CD4-positive, alpha-beta memory T cell (primary cell): ENCODE data around the gene CFAP46. TPM values are rescaled to one million over a fixed set of nuclear protein-coding genes. Genes with fewer than 3 reads are reported as not detected.

Experiments
- CTCF ChIA-PET: fragments of 350-600 bp; sonication (Branson Sonifier 250); formaldehyde crosslinking; loops from one replicate; lab custom pipeline; 2021; ENCODE audit warnings: inconsistent platforms; ENCODE audit not compliant: partially characterized antibody; lab: Charles Lee
- POLR2A ChIA-PET: fragments of 350-600 bp; sonication (Branson Sonifier 250); formaldehyde crosslinking; loops from one replicate; lab custom pipeline; 2021; ENCODE audit not compliant: partially characterized antibody; lab: Charles Lee
- DNase-seq, 5 donors: peaks; one replicate each; pipeline versions ENCODE4 v3.0.0 to v3.0.0-alpha.2; 2020 to 2022; ENCODE audit warnings: mixed read lengths in 1 of 5
- H3K27ac ChIP-seq: one replicate; pipeline ENCODE4 v1.7.0; 2013; ENCODE audit warnings: low read depth, low read length
- H3K27me3 ChIP-seq: 2 replicates; pipeline ENCODE4 v1.7.0; 2013; ENCODE audit warnings: mild to moderate bottlenecking, low read length, moderate library complexity; ENCODE audit not compliant: insufficient read depth
- H3K36me3 ChIP-seq: 2 replicates; pipeline ENCODE4 v1.7.0; 2013; ENCODE audit warnings: mild to moderate bottlenecking, low read length, moderate library complexity; ENCODE audit not compliant: insufficient read depth
- H3K4me1 ChIP-seq: 2 replicates; pipeline ENCODE4 v1.7.0; 2013; ENCODE audit warnings: mild to moderate bottlenecking, low read length, moderate library complexity; ENCODE audit not compliant: insufficient read depth
- H3K4me3 ChIP-seq, 2 donors: one replicate each; pipeline ENCODE4 v1.7.0; 2013; ENCODE audit warnings: low read length in 2 of 2, mild to moderate bottlenecking in 1 of 2
- H3K9me3 ChIP-seq, 2 donors: one replicate each; pipeline ENCODE4 v1.7.0; 2013; ENCODE audit warnings: low read length in 2 of 2, control low read depth in 1 of 2; ENCODE audit not compliant: control insufficient read depth in 1 of 2
- H3K27ac Mint-ChIP-seq, 7 donors: one replicate each; pipeline ENCODE4 v1.8.0; 2020 to 2021; ENCODE audit warnings: mixed read lengths in 7 of 7, mild to moderate bottlenecking in 6 of 7, inconsistent platforms in 3 of 7, moderate library complexity in 3 of 7
- H3K27me3 Mint-ChIP-seq, 2 donors: one replicate each; pipeline ENCODE4 v1.8.0; 2020 to 2021; ENCODE audit warnings: mixed read lengths in 2 of 2
- H3K36me3 Mint-ChIP-seq, 2 donors: one replicate each; pipeline ENCODE4 v1.8.0; 2020 to 2021; ENCODE audit warnings: mixed read lengths in 2 of 2, inconsistent platforms in 1 of 2, mild to moderate bottlenecking in 1 of 2
- H3K4me1 Mint-ChIP-seq, 4 donors: one replicate each; pipeline ENCODE4 v1.8.0; 2020 to 2021; ENCODE audit warnings: mixed read lengths in 4 of 4, mild to moderate bottlenecking in 1 of 4
- H3K4me3 Mint-ChIP-seq, 8 donors: one replicate each; pipeline ENCODE4 v1.8.0; 2020 to 2021; ENCODE audit warnings: mixed read lengths in 8 of 8, mild to moderate bottlenecking in 7 of 8, moderate library complexity in 6 of 8, inconsistent platforms in 3 of 8
- H3K9me3 Mint-ChIP-seq, 8 donors: one replicate each; pipeline ENCODE4 v1.8.0; 2020 to 2021; ENCODE audit warnings: mixed read lengths in 8 of 8, mild to moderate bottlenecking in 5 of 8, inconsistent platforms in 3 of 8, moderate library complexity in 1 of 8
- intact Hi-C: fragments of 100-400 bp; cut with micrococcal nuclease; formaldehyde crosslinking; loops from one replicate; pipeline ENCODE4 v1.15.1; 2023
- polyA plus RNA-seq, 2 donors: library from polyadenylated mRNA; unstranded; fragments of 300-500 nt; fragmentation: Illumina TruSeq; gene quantifications; one replicate each; pipeline ENCODE4 v1.2.3, GENCODE V29; 2021
- total RNA-seq, 2 experiments: library from RNA; stranded (reverse); gene quantifications; one replicate each; pipeline ENCODE4 v1.2.3, GENCODE V29; 2021

CFAP46 gene
- total and polyA plus RNA-seq, 4 experiments from 2014 or later, result not detected

DNA sequence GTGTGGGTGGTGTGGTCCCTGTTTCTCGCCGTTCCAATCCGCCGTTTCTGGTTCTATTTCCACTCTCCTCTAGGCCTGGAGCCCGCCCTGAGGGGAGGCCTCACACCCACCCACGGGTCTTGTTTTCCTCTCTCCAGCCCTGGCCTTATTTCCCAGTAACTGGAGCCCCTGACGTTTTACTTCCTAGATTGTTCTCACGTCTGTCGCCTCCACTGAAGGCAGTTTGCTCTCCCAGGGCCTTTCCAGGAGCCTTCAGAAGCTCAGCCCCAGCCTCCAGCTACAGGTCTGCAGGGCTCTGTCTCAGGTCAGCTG is 30.6 kb downstream of the CFAP46 start:
- Mint-ChIP-seq H3K27me3 (no peaks in the 10 kb centered on the region), H3K36me3 (no peaks in the 10 kb centered on the region), H3K4me1 (no peaks in the 10 kb centered on the region), H3K4me3 (no peak overlapping the region), H3K9me3 (peaks cover 0 to 6% (median 0%) of the 10 kb centered on the region in 8 donors), H3K27ac (no peak overlapping the region)
- Histone ChIP-seq H3K9me3 (no peaks in the 10 kb centered on the region), H3K4me3 (no peak overlapping the region), H3K27ac (no peak overlapping the region), H3K36me3 (no peaks in the 10 kb centered on the region), H3K4me1 (no peaks in the 10 kb centered on the region), H3K27me3 (no peaks in the 10 kb centered on the region)
- CTCF ChIA-PET, result no interaction called here
- intact Hi-C loops, result no loop called here
- no peak for DNase-seq
- POLR2A ChIA-PET, result no interaction called here

DNA sequence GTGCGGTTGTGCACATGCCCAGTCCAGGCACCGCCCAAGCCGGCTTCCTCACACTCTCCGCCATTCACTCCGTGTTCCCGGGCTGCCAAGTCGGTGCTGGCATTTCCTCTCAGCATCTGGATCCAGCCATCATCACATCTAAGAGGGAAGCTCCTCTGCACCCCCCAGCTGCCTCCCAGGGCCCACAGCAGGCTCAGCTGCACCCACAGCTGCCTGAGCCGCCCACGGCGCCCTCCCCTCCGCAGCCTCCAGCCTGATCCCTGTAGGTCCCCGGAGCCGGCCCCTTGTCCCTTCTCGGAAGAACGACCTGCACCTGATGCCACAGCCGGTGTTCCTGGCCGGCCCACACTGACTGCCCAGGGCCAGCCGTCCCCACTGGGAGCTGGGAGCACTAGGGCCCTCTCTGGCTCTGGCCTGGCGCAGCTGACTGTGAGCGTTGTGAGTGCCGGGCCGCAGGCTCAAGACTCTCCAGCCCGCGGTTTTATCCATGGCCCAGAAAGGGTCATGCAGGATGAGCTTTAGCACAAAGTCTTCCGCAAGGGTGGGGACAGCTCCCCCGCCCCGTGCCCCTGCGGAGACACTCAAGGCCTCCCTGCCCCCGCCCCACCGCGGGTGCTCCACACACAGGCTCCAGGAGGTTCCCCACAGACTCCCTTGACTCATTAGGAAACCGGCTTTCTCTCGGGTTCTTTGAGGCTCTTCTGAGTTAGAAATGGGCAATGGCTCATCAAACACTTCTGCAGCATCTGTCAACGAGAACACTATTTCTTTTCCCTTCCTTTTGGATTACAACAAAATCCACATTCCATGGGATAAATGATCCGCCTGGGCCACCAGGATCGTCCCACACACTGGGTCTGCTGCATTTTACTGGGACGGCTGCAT is 31.2 kb downstream of the CFAP46 start:
- Mint-ChIP-seq H3K27me3 (no peaks in the 10 kb centered on the region), H3K9me3 (peaks cover 0 to 2% (median 0%) of the 10 kb centered on the region in 8 donors), H3K36me3 (no peaks in the 10 kb centered on the region), H3K4me3 (no peak overlapping the region), H3K4me1 (no peaks in the 10 kb centered on the region), H3K27ac (no peak overlapping the region)
- no peak for DNase-seq
- intact Hi-C loops, result no loop called here
- no peaks in the 10 kb centered on the region for H3K36me3 ChIP-seq
- ChIA-PET CTCF (no interaction called here), POLR2A (no interaction called here)
- no peaks in the 10 kb centered on the region for H3K9me3 ChIP-seq
- H3K4me1 ChIP-seq, result no peaks in the 10 kb centered on the region
- no peaks in the 10 kb centered on the region for H3K27me3 ChIP-seq
- no peak overlapping the region for H3K4me3 ChIP-seq
- no peak overlapping the region for H3K27ac ChIP-seq

GRCh38 chr10:132910186-132910880 is 32.0 kb downstream of the CFAP46 start:
- intact Hi-C loops, result no loop called here

DNA sequence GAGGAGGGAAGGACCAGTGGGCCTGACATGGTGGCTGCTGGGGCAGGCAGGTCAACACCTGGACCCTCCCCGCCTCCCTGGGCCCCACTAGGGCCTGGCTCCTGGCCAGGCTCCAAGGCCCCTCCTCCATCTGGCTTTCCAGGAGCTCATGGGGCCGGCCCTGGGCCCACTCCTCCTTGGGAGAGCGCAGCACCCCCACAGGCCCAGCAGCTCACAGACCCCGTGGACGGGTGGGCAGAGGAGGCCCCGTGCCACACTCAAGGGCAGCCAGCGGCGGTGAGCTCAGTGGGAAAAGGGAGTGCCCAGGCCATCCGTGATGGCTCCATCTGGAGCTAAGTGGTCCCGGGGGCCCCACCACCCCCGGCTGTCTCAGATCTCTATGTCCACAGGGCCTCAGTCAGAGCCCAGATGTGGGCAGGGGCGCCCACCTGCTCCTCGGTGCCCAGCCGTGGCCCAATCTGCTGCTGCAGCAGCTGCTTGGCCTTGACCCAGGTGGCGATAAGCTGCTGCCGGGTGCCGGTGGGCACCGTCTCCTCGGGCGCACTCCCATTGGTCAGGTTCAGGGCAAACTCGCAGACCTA is 32.8 kb downstream of the CFAP46 start:
- Mint-ChIP-seq H3K9me3 (peaks cover 0 to 2% (median 0%) of the 10 kb centered on the region in 8 donors), H3K27ac (no peak overlapping the region), H3K4me1 (peaks cover 0 to 4% (median 1%) of the 10 kb centered on the region in 4 donors), H3K27me3 (peaks cover 2 to 4% of the 10 kb centered on the region in 2 donors), H3K4me3 (no peak overlapping the region), H3K36me3 (no peaks in the 10 kb centered on the region)
- Histone ChIP-seq H3K4me3 (no peak overlapping the region), H3K27me3 (no peaks in the 10 kb centered on the region), H3K9me3 (no peaks in the 10 kb centered on the region), H3K27ac (no peak overlapping the region), H3K36me3 (no peaks in the 10 kb centered on the region), H3K4me1 (no peaks in the 10 kb centered on the region)
- no peak for DNase-seq
- ChIA-PET CTCF (no interaction called here), POLR2A (interaction anchor here (0.6 kb wide), 1 partner anchor 511 kb away, joined by 3 read pairs; no protein-coding TSS in a partner anchor)
- intact Hi-C loops, result loop anchor here (10.0 kb wide), 1 partner anchor 405 kb away; no protein-coding TSS in a partner anchor

More at GRCh38 chr10:132910186-132910880, 32.0 kb downstream of the CFAP46 start:
- H3K36me3 Mint-ChIP-seq, result no peaks in the 10 kb centered on the region
- H3K4me3 Mint-ChIP-seq, result no peak overlapping the region
- Histone ChIP-seq H3K9me3 (no peaks in the 10 kb centered on the region), H3K4me1 (no peaks in the 10 kb centered on the region), H3K4me3 (no peak overlapping the region), H3K36me3 (no peaks in the 10 kb centered on the region), H3K27ac (no peak overlapping the region), H3K27me3 (no peaks in the 10 kb centered on the region)
- no peaks in the 10 kb centered on the region for H3K27me3 Mint-ChIP-seq
- POLR2A ChIA-PET, result interaction anchor here (0.6 kb wide), 1 partner anchor 510 kb away, joined by 3 read pairs; no protein-coding TSS in a partner anchor
- no peak for DNase-seq
- peaks cover 0 to 2% (median 0%) of the 10 kb centered on the region in 8 donors for H3K9me3 Mint-ChIP-seq
- no peaks in the 10 kb centered on the region for H3K4me1 Mint-ChIP-seq
- no peak overlapping the region for H3K27ac Mint-ChIP-seq
- CTCF ChIA-PET, result no interaction called here

- no peak overlapping the region for H3K4me3 ChIP-seq
- no peaks in the 10 kb centered on the region for H3K27me3 ChIP-seq
- DNase-seq, result no peak
- H3K4me1 ChIP-seq, result peaks cover 4% of the 10 kb centered on the region
- H3K27ac ChIP-seq, result no peak overlapping the region
- CTCF ChIA-PET, result no interaction called here
- POLR2A ChIA-PET, result no interaction called here
- peaks cover 0 to 5% (median 2%) of the 10 kb centered on the region in 4 donors for H3K4me1 Mint-ChIP-seq
- peaks cover 0 to 2% (median 0%) of the 10 kb centered on the region in 8 donors for H3K9me3 Mint-ChIP-seq
- H3K27ac Mint-ChIP-seq, result no peak overlapping the region
- no peak overlapping the region for H3K4me3 Mint-ChIP-seq
- intact Hi-C loops, result loop anchor here (10.0 kb wide), 1 partner anchor 406 kb away; no protein-coding TSS in a partner anchor
- peaks cover 2 to 4% of the 10 kb centered on the region in 2 donors for H3K27me3 Mint-ChIP-seq
- no peaks in the 10 kb centered on the region for H3K36me3 Mint-ChIP-seq
- H3K36me3 ChIP-seq, result no peaks in the 10 kb centered on the region
- H3K9me3 ChIP-seq, result no peaks in the 10 kb centered on the region
Observed at GRCh38 chr10:132908621-132909295, 33.6 kb downstream of the CFAP46 start.

GRCh38 chr10:132907821-132908620 is 34.3 kb downstream of the CFAP46 start:
- DNase-seq, result no peak
- Mint-ChIP-seq H3K9me3 (peaks cover 0 to 2% (median 0%) of the 10 kb centered on the region in 8 donors), H3K36me3 (no peaks in the 10 kb centered on the region), H3K27me3 (peaks cover 2 to 8% of the 10 kb centered on the region in 2 donors), H3K4me1 (peaks cover 0 to 5% (median 2%) of the 10 kb centered on the region in 4 donors), H3K4me3 (no peak overlapping the region), H3K27ac (no peak overlapping the region)
- Histone ChIP-seq H3K27me3 (no peaks in the 10 kb centered on the region), H3K4me1 (peaks cover 4% of the 10 kb centered on the region), H3K36me3 (no peaks in the 10 kb centered on the region), H3K27ac (no peak overlapping the region), H3K4me3 (no peak overlapping the region), H3K9me3 (no peaks in the 10 kb centered on the region)
- ChIA-PET POLR2A (no interaction called here), CTCF (no interaction called here)
- intact Hi-C loops, result loop anchor here (10.0 kb wide), 1 partner anchor 407 kb away; no protein-coding TSS in a partner anchor
